HEK293 (cell line): Measurements from ENCODE around the gene SPACA5.
"Not testable (repeated sequence)": the region's sequence is repeated elsewhere in the genome, so short reads cannot be mapped to it uniquely, and the experiment has no call there.

Experiments
- CTCF ChIP-seq: fragments of 450-650 bp; formaldehyde crosslinking; IDR thresholded peaks from 2 replicates; pipeline ENCODE4 v1.5.1; 2016; ENCODE audit warnings: missing biosample characterization, missing genetic modification characterization
- EGR2 ChIP-seq: fragments of 450-650 bp; formaldehyde crosslinking; IDR thresholded peaks from 2 replicates; pipeline ENCODE4 v1.5.1; 2016; ENCODE audit warnings: low read depth, missing biosample characterization, missing genetic modification characterization
- GLIS1 ChIP-seq: fragments of 450-650 bp; formaldehyde crosslinking; IDR thresholded peaks from 2 replicates; pipeline ENCODE4 v1.5.1; 2016; ENCODE audit warnings: missing biosample characterization, missing genetic modification characterization
- KLF1 ChIP-seq: fragments of 450-650 bp; formaldehyde crosslinking; IDR thresholded peaks from 2 replicates; pipeline ENCODE4 v1.5.1; 2016; ENCODE audit warnings: missing biosample characterization, missing genetic modification characterization
- MEIS1 ChIP-seq: sonication (generic); formaldehyde crosslinking; IDR thresholded peaks from 2 replicates; pipeline ENCODE4 v1.8.1; 2022; ENCODE audit warnings: missing genetic modification reagents, mild to moderate bottlenecking, borderline replicate concordance
- PBX3 ChIP-seq: sonication (generic); formaldehyde crosslinking; IDR thresholded peaks from 2 replicates; pipeline ENCODE4 v1.8.1; 2022; ENCODE audit warnings: mild to moderate bottlenecking, moderate library complexity, missing genetic modification reagents
- REST ChIP-seq: fragments of 450-650 bp; formaldehyde crosslinking; IDR thresholded peaks from 2 replicates; pipeline ENCODE4 v1.5.1; 2016; ENCODE audit warnings: missing biosample characterization, missing genetic modification characterization
- SP2 ChIP-seq: fragments of 450-650 bp; formaldehyde crosslinking; IDR thresholded peaks from 2 replicates; pipeline ENCODE4 v1.5.1; 2016; ENCODE audit warnings: missing biosample characterization, missing genetic modification characterization
- YY1 ChIP-seq: fragments of 450-650 bp; formaldehyde crosslinking; IDR thresholded peaks from 2 replicates; pipeline ENCODE4 v1.5.1; 2018; ENCODE audit warnings: missing biosample characterization, missing genetic modification characterization
- ZBTB11 ChIP-seq: fragments of 450-650 bp; formaldehyde crosslinking; conservative IDR thresholded peaks from 2 replicates; pipeline ENCODE4 v1.5.1; 2016; ENCODE audit warnings: low read depth, missing biosample characterization, missing genetic modification characterization
- ZNF114 ChIP-seq: fragments of 450-650 bp; formaldehyde crosslinking; IDR thresholded peaks from 2 replicates; pipeline ENCODE4 v1.5.0; 2017; ENCODE audit warnings: missing biosample characterization, missing genetic modification characterization
- ZNF266 ChIP-seq: fragments of 450-650 bp; formaldehyde crosslinking; IDR thresholded peaks from 2 replicates; pipeline ENCODE4 v1.5.1; 2016; ENCODE audit warnings: missing biosample characterization, missing genetic modification characterization, low read depth
- ZNF701 ChIP-seq: fragments of 450-650 bp; formaldehyde crosslinking; IDR thresholded peaks from 2 replicates; pipeline ENCODE4 v1.5.1; 2016; ENCODE audit warnings: missing biosample characterization, missing genetic modification characterization
- ZNF791 ChIP-seq: fragments of 450-650 bp; formaldehyde crosslinking; IDR thresholded peaks from 2 replicates; pipeline ENCODE4 v1.5.1; 2016; ENCODE audit warnings: missing biosample characterization, missing genetic modification characterization

- TF ChIP-seq SP2 (tag by site-specific recombination); YY1 (tag by site-specific recombination); CTCF; ZBTB11 (tag by site-specific recombination); KLF1 (tag by site-specific recombination); ZNF114 (tag by site-specific recombination); ZNF701 (tag by site-specific recombination); MEIS1 (CRISPR knock-in tag); EGR2; PBX3 (CRISPR knock-in tag); ZNF791 (tag by site-specific recombination); GLIS1 (tag by site-specific recombination); ZNF266 (tag by site-specific recombination); REST (tag by site-specific recombination): not testable (repeated sequence)
Measured at GRCh38 chrX:47965526-47965925, 41.3 kb upstream of the SPACA5 start.
